ENCODE results near the gene DDX10. TPM values are rescaled to one million over a fixed set of nuclear protein-coding genes. Genes with fewer than 3 reads are reported as not detected.

The DDX10 gene
- total RNA-seq, 4 donors from 2014 or later, result 17.0 to 39.0 (median 34.3) TPM

DNA sequence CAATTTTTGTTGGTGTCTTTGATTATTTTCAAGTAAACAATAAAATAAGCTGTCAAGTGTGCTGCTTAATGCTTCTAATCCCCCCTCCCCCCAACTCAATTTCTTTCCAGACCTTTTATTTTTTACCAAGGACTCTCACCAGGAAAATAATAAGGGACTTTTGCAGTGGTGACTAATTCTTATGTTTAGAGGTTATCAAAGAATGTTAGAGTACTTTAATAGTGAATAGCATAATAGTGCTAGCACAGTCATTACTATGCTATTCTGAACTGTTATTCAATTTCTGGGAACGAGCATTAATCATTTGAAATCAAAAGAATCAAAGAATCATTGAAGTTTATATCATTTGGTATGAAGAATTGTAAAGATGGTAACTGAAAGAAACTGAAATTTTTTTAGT is 251.4 kb downstream of the DDX10 start:
- 82 to 91% methylated on average over 1 of the region's 1 CpG for WGBS, 2 donors

DNA sequence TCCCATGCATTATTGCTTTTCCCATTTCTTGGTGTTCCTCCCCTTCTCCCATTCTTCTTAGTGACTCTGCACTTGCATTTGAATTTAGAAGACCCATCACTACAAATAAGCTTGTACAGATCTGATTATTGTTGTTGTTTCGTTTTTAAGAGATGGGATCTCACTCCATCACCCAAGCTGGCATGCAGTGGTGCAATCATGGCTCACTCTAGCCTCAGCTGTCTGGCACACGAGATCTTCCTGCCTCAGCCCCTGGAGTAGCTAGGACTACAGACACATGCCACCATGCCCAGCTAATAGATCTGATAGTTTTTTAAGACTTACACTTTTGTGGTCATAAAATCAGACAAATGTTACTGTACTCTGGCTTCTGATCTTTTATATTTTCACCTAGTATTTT is 252.1 kb downstream of the DDX10 start:
- no peaks in the 10 kb centered on the region for H3K36me3 ChIP-seq
- no peak overlapping the region for H3K4me3 ChIP-seq (replicated peaks in 1 of 3)
- no peaks in the 10 kb centered on the region for H3K4me1 ChIP-seq
- no peaks in the 10 kb centered on the region for H3K27me3 ChIP-seq
- TF ChIP-seq, protein P1, sequence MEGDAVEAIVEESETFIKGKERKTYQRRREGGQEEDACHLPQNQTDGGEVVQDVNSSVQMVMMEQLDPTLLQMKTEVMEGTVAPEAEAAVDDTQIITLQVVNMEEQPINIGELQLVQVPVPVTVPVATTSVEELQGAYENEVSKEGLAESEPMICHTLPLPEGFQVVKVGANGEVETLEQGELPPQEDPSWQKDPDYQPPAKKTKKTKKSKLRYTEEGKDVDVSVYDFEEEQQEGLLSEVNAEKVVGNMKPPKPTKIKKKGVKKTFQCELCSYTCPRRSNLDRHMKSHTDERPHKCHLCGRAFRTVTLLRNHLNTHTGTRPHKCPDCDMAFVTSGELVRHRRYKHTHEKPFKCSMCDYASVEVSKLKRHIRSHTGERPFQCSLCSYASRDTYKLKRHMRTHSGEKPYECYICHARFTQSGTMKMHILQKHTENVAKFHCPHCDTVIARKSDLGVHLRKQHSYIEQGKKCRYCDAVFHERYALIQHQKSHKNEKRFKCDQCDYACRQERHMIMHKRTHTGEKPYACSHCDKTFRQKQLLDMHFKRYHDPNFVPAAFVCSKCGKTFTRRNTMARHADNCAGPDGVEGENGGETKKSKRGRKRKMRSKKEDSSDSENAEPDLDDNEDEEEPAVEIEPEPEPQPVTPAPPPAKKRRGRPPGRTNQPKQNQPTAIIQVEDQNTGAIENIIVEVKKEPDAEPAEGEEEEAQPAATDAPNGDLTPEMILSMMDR (IDR thresholded peaks at IDR 0.05), result no peak
- no peak for TF ChIP-seq POLR2A (IDR thresholded peaks at IDR 0.05)
- WGBS, 2 donors, result 89 to 92% methylated on average over 2 of the region's 2 CpGs
- intact Hi-C loops (cut with DNase I), result no loop called here
- no peaks in the 10 kb centered on the region for H3K9me3 ChIP-seq
- DNase-seq, result no peak
- no peak overlapping the region for H3K27ac ChIP-seq

More for the DNA sequence above, 251.4 kb downstream of the DDX10 start:
- Histone ChIP-seq H3K9me3 (no peaks in the 10 kb centered on the region), H3K4me3 (replicated peaks in 1 of 3) (no peak overlapping the region), H3K4me1 (no peaks in the 10 kb centered on the region), H3K36me3 (no peaks in the 10 kb centered on the region), H3K27me3 (no peaks in the 10 kb centered on the region), H3K27ac (no peak overlapping the region)
- TF ChIP-seq POLR2A (IDR thresholded peaks at IDR 0.05), result no peak
- TF ChIP-seq, protein P1 (IDR thresholded peaks at IDR 0.05), result no peak
- DNase-seq, result no peak
- intact Hi-C loops (cut with DNase I), result no loop called here

DNA sequence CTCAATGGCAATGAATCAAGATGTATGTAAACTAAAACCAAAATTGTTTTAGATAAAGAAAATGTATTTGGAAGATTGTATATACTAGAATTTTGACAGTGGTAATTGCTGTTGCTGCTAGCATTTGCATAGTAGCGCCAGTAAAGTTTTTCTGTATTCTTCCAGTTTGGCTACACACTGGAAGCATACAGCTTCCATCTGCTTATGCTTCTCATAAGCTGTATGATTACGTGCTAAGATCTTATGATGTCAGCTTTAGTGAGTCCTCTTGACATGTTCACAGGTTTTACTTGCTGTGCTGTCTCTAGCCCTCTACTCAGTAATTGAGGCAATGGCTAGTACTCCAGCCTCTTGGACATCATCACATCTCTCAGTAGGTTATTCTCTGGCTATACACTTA is 256.3 kb downstream of the DDX10 start:
- no peaks in the 10 kb centered on the region for H3K9me3 ChIP-seq
- H3K4me1 ChIP-seq, result no peaks in the 10 kb centered on the region
- no peak overlapping the region for H3K27ac ChIP-seq
- H3K36me3 ChIP-seq, result no peaks in the 10 kb centered on the region
- DNase-seq, result no peak
- WGBS, 2 donors, result 97 to 100% methylated on average over 2 of the region's 2 CpGs
- intact Hi-C loops (cut with DNase I), result no loop called here
- no peak overlapping the region for H3K4me3 ChIP-seq (replicated peaks in 1 of 3)
- H3K27me3 ChIP-seq, result no peaks in the 10 kb centered on the region
- TF ChIP-seq, protein P1 (IDR thresholded peaks at IDR 0.05), result no peak
- TF ChIP-seq POLR2A (IDR thresholded peaks at IDR 0.05), result no peak

DNA sequence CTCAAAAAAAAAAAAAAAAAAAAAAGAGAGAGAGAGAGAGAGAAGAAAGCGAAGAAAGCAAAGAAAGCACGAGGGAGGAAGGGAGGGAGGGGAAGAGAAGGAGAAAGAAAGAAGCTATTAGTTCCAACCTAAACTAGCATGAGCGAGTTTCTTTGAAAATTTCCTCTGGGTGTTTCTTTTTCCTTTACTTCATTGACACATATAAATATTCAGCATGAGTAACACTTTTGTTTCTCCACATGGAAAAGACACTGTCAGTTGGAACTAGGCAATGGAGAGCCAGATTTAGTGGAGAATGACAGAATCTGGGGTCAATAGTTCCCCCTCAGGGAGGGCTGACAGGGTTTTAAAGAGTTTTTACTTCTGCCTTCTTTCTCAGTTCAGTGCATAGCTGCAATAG is 257.4 kb downstream of the DDX10 start:
- no peak overlapping the region for H3K27ac ChIP-seq
- H3K9me3 ChIP-seq, result no peaks in the 10 kb centered on the region
- TF ChIP-seq, protein P1 (IDR thresholded peaks at IDR 0.05), result no peak
- no peak for TF ChIP-seq POLR2A (IDR thresholded peaks at IDR 0.05)
- H3K36me3 ChIP-seq, result no peaks in the 10 kb centered on the region
- intact Hi-C loops (cut with DNase I), result no loop called here
- no peak overlapping the region for H3K4me3 ChIP-seq (replicated peaks in 1 of 3)
- 88 to 94% methylated on average over 3 of the region's 3 CpGs for WGBS, 2 donors
- no peak for DNase-seq
- H3K4me1 ChIP-seq, result no peaks in the 10 kb centered on the region
- H3K27me3 ChIP-seq, result no peaks in the 10 kb centered on the region

DNA sequence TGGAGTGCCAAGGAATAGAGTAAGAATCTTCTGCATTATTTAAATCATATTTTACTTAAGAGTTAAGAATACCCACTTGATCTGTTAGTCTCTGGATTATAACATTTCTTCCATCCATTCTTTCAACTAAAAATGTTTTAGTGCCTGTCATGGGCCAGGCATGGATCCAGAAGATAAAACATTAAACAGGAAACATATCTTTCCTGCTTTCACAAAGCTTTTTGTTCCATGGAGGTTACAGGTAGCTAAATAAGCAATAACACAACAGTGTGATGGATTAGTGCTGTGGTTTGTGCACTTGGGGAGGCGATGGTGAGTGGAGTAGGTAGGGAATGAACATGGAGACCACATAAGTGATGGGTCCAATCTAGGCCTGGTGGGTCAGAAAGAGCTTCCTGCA is 258.5 kb downstream of the DDX10 start:
- no peak overlapping the region for H3K27ac ChIP-seq
- TF ChIP-seq, protein P1 (IDR thresholded peaks at IDR 0.05), result no peak
- TF ChIP-seq POLR2A (IDR thresholded peaks at IDR 0.05), result no peak
- DNase-seq, result no peak
- H3K9me3 ChIP-seq, result no peaks in the 10 kb centered on the region
- no peaks in the 10 kb centered on the region for H3K27me3 ChIP-seq
- no peaks in the 10 kb centered on the region for H3K4me1 ChIP-seq
- 85 to 86% methylated on average over 1 of the region's 1 CpG for WGBS, 2 donors
- H3K36me3 ChIP-seq, result no peaks in the 10 kb centered on the region
- no peak overlapping the region for H3K4me3 ChIP-seq (replicated peaks in 1 of 3)
- intact Hi-C loops (cut with DNase I), result no loop called here
